Muscle of arm (tissue), 12 donors: Measurements from ENCODE around the gene AKT3. TPM values are rescaled to one million over a fixed set of nuclear protein-coding genes. Genes with fewer than 3 reads are reported as not detected.

ENCODE experiments used
- DNase-seq: peaks from one replicate; pipeline ENCODE4 v3.0.0-alpha.2; 2013
- polyA plus RNA-seq, 12 donors: library from polyadenylated mRNA; unstranded; fragments of 120-200 nt; gene quantifications; one replicate each; pipeline ENCODE4 v1.2.1, GENCODE V29; 2013; ENCODE audit not compliant: insufficient read length in 12 of 12

Gene AKT3
- polyA plus RNA-seq, 12 donors = 20.6 to 30.0 (median 27.6) TPM; not detected in 1

GRCh38 chr1:243561588-243562319 lies 288.3 kb downstream of the AKT3 start:
- no peak for DNase-seq

GRCh38 chr1:243559575-243560162 lies 290.4 kb downstream of the AKT3 start:
- DNase-seq = no peak

- no peak for DNase-seq
These were observed 291.5 kb downstream of the AKT3 start for GRCh38 chr1:243558576-243558975.

GRCh38 chr1:243557866-243558265 lies 292.2 kb downstream of the AKT3 start:
- DNase-seq = no peak

- DNase-seq = no peak
These were observed 295.4 kb downstream of the AKT3 start for GRCh38 chr1:243554686-243555085.

GRCh38 chr1:243553090-243553489 lies 297.0 kb downstream of the AKT3 start:
- DNase-seq = no peak

- no peak for DNase-seq
These were observed 299.8 kb downstream of the AKT3 start for GRCh38 chr1:243550276-243550675.

- DNase-seq = no peak
These were observed 300.3 kb downstream of the AKT3 start for GRCh38 chr1:243549791-243550190.

GRCh38 chr1:243549108-243549507 lies 300.9 kb downstream of the AKT3 start:
- no peak for DNase-seq

- DNase-seq = no peak
These were observed 301.5 kb downstream of the AKT3 start for GRCh38 chr1:243548516-243548915.

GRCh38 chr1:243547891-243548290 lies 302.2 kb downstream of the AKT3 start:
- DNase-seq = no peak

GRCh38 chr1:243546457-243546856 lies 303.6 kb downstream of the AKT3 start:
- no peak for DNase-seq

GRCh38 chr1:243543501-243543900 lies 306.5 kb downstream of the AKT3 start:
- no peak for DNase-seq

GRCh38 chr1:243542739-243543415 lies 307.2 kb downstream of the AKT3 start:
- no peak for DNase-seq

GRCh38 chr1:243539636-243540035 lies 310.4 kb downstream of the AKT3 start:
- no peak for DNase-seq

GRCh38 chr1:243535014-243535413 lies 315.0 kb downstream of the AKT3 start:
- no peak for DNase-seq

- DNase-seq = no peak
These were observed 320.5 kb downstream of the AKT3 start for GRCh38 chr1:243529512-243529911.

- DNase-seq = no peak
These were observed 321.5 kb downstream of the AKT3 start for GRCh38 chr1:243528459-243529121.

GRCh38 chr1:243526180-243526579 lies 323.9 kb downstream of the AKT3 start:
- DNase-seq = no peak

- no peak for DNase-seq
These were observed 325.0 kb downstream of the AKT3 start for GRCh38 chr1:243525085-243525487.

- no peak for DNase-seq
These were observed 326.3 kb downstream of the AKT3 start for GRCh38 chr1:243523766-243524165.

- DNase-seq = no peak
These were observed 329.2 kb downstream of the AKT3 start for GRCh38 chr1:243520831-243521230.

- no peak for DNase-seq
These were observed 335.1 kb downstream of the AKT3 start for GRCh38 chr1:243514927-243515326.
